ENCODE measurements around the gene SCG3.

Gene SCG3

DNA sequence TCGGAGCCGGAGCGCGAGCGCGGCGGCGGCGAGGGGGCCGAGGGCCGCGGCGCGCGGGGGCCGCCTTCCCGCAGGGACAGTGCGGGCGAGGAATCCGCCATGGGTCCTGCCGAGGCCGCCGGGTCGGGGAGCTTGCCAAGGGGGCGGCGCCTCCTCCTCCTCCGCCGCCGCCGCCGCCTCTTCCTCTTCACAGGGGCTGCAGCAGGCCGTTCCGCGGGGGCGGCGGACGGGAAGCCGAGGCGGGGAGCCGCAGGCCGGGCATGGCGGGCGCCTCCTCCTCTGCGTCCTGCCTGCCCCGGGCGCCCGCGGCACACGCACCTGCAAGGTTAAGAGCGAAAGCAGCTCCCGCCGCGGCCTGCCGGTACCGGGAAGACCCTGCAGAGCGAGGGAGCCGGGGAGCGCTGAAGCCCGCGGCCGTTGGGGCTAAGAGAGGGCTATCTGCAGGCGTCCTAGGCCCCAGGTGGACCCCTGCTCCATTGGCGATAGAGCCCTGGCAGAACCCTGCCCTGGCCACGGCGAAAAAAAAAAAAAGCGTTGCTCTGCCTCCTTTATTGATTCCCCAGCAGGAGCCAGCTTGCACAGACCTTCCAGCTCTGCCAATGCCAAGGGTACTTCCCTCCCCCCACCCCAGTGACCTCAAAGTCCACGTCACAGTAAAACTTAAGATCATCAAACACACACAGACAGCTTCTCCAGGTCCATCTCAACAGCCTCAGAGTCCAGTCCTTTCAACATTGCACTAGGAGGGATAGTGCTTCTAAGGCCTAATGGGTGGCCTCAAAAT lies 56.4 kb downstream of the SCG3 start, which contains the start of gene LYSMD2:
Gene LYSMD2, minus strand, starts transcription at position 134 of the 784 bp plus-strand sequence. Its CDS starts 33 bp downstream, at position 101.
- peak within 1 kb of the TSS; percentile 69 for H3K4me3 ChIP-seq (ENCODE audit: low read depth, low read length)
- TF ChIP-seq, protein P1, sequence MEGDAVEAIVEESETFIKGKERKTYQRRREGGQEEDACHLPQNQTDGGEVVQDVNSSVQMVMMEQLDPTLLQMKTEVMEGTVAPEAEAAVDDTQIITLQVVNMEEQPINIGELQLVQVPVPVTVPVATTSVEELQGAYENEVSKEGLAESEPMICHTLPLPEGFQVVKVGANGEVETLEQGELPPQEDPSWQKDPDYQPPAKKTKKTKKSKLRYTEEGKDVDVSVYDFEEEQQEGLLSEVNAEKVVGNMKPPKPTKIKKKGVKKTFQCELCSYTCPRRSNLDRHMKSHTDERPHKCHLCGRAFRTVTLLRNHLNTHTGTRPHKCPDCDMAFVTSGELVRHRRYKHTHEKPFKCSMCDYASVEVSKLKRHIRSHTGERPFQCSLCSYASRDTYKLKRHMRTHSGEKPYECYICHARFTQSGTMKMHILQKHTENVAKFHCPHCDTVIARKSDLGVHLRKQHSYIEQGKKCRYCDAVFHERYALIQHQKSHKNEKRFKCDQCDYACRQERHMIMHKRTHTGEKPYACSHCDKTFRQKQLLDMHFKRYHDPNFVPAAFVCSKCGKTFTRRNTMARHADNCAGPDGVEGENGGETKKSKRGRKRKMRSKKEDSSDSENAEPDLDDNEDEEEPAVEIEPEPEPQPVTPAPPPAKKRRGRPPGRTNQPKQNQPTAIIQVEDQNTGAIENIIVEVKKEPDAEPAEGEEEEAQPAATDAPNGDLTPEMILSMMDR (IDR thresholded peaks at IDR 0.05; ENCODE audit: low read depth, low read length): no peak

DNA sequence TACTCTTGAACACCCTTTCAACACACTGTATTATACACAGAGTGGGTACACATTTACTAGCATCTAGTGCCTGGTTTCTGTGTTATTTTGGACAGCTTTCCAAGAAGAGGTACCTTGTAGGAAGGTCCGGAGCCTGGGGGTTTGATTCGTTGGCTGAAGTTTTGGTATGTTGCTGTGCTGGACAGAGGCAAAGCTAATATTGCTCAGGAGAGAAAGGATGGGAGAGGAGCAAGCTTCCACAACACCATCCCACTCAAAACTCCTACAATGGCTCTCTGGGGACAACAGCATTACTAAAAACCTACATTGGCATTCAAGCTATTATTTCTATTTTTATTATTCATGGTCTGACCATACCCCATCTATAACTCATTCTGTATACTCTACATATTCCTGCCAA lies 57.2 kb downstream of the SCG3 start:
- no peak overlapping the region for H3K4me3 ChIP-seq (ENCODE audit: low read depth, low read length)
- TF ChIP-seq, protein P1 (IDR thresholded peaks at IDR 0.05; ENCODE audit: low read depth, low read length): no peak

DNA sequence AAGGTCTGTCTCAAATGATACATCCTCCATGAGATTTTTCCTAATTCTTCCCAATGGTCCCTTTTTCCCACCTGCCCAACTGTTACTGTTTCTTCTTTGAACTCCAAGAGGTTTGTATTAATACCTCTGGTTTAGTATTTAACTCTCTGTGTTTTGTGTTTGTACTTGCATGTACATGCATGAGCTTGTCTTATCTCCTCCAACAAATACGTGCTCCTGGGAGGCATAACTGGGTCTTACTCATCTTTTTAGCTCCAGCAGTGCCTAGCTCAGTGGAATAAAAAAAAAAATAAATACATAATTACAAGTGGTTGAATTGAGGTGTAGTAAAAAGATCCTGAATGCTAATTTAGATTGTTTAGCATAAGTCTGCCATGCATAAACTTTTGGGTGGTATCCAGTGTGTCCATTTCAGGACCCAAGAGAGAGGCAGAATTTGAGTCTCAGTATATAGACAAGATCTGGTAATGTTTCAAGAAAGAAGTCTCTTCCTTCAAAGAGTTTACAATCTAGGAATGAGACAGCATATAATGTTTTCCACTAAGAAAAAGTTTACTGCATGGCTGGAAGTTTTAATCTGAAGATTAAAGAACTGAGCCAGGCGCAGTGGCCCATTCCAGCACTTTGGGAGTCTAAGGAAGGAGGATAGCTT lies 57.9 kb downstream of the SCG3 start:
- TF ChIP-seq, protein P1 (IDR thresholded peaks at IDR 0.05; ENCODE audit: low read depth, low read length): no peak
- H3K4me3 ChIP-seq (ENCODE audit: low read depth, low read length): no peak overlapping the region

DNA sequence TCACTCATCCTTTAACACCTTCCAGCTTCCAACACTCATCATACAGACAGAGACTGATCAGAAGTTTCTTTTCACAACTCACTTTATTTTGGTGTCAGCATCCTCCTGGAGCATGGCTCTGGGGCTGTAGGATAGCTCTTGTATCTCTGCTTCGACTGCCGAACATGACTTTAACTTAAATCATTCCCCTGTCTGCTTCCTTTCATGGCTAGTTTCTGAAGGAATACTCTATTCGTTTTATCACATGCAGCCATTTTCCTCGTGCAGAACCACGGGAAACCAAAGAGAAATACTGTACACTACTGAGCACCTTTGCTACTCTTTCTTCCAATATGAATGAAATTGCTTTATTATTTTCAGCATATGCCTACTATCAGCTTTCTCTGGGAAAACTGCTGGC lies 68.0 kb downstream of the SCG3 start:
- H3K4me3 ChIP-seq (ENCODE audit: low read depth, low read length): no peak overlapping the region
- TF ChIP-seq, protein P1 (IDR thresholded peaks at IDR 0.05; ENCODE audit: low read depth, low read length): no peak

DNA sequence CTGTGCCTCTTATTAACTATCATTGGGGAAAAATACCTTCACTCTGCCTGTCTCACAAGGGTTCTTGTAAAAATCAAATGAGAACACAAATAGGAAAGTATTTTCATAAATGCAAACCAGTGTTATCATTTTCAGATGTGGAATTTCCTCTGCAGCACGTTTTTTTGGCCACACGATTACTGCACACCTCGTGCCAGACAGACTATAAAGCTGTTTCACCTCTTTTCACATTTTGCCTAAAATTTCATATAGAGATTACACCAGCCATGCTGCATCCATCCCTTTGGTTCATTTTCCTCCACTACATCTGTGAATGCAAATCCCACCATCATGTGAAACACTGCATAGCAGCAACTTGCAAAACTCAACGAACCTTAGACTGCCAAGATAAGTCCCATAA lies 68.9 kb downstream of the SCG3 start:
- H3K4me3 ChIP-seq (ENCODE audit: low read depth, low read length): no peak overlapping the region
- TF ChIP-seq, protein P1 (IDR thresholded peaks at IDR 0.05; ENCODE audit: low read depth, low read length): no peak

DNA sequence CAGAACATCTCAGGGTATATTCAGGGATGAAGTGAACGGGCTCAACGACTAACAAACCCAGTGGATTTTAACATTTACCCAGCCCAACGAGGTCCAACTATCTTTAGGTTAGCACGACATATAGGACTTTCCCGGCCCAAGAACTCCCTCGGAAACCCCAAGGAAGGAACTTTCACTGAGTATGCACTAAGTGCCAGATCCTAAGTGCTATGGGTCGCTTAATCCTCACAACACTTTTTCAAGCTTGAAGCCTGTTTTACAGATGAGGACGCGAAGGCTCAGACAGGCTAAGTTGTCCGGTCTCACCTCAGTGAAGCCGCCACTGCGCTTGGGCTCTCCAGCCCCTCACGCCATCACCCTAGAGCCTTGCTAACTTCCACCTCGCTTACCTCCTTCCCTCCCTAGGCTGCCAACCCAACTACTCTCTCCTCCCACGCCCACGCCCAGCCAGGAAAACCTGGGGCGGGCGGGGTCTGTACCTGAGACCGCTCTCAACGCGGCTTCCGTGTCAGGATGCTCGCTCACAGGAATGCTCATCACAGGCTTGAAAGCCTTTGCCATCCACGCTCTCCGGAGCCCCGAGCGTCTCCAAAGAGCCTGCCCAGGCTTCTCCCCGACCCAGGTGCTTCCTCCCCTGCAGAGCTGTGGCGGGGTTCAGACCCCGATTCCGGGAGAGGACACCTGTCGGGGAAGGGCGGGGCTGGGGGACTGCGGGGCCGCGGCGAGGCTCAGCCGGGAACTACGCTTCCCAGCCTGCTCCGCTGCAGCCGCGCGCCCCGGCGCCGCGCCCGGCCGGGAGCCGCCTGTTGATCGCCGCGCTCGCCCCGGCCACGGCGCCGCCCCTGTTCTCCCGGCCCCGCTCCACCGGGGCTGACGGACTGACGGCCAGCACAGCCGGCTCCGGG lies 69.7 kb downstream of the SCG3 start, which contains the start of gene TMOD2:
Gene TMOD2, plus strand, starts transcription at position 806 of the 905 bp plus-strand sequence. CDS start 14,845 bp downstream, outside the sequence.
- TF ChIP-seq, protein P1 (IDR thresholded peaks at IDR 0.05; ENCODE audit: low read depth, low read length): no peak
- peak within 1 kb of the TSS; percentile 66 for H3K4me3 ChIP-seq (ENCODE audit: low read depth, low read length)
